Parathyroid adenoma (tissue), 2 donors: ENCODE results near the gene CTSL.
A peak's percentile ranks its signal among the peaks of the same experiment; 100 is the strongest.

ENCODE experiments used
- H2AFZ ChIP-seq: fragments of 300-600 bp; sonication (generic); one replicate; pipeline ENCODE4 v1.7.0; 2017; ENCODE audit warnings: antibody characterized with exemption, mild to moderate bottlenecking
- H3K27ac ChIP-seq: fragments of 300-600 bp; sonication (generic); one replicate; pipeline ENCODE4 v1.7.0; 2017
- H3K27me3 ChIP-seq: fragments of 300-600 bp; sonication (generic); one replicate; pipeline ENCODE4 v1.7.0; 2017; ENCODE audit warnings: low read length; ENCODE audit not compliant: control insufficient read depth, insufficient read depth
- H3K36me3 ChIP-seq: fragments of 300-600 bp; sonication (generic); one replicate; pipeline ENCODE4 v1.7.0; 2017; ENCODE audit warnings: low read length; ENCODE audit not compliant: control insufficient read depth, insufficient read depth
- H3K4me1 ChIP-seq: fragments of 300-600 bp; sonication (generic); one replicate; pipeline ENCODE4 v1.7.0; 2017; ENCODE audit warnings: control low read depth
- H3K4me2 ChIP-seq: fragments of 300-600 bp; sonication (generic); one replicate; pipeline ENCODE4 v1.7.0; 2017; ENCODE audit warnings: low read length
- H3K4me3 ChIP-seq: fragments of 300-600 bp; sonication (generic); one replicate; pipeline ENCODE4 v1.7.0; 2017; ENCODE audit warnings: low read depth, low read length
- H3K79me2 ChIP-seq: fragments of 300-600 bp; sonication (generic); one replicate; pipeline ENCODE4 v1.7.0; 2017; ENCODE audit warnings: control low read depth
- H3K9ac ChIP-seq: fragments of 300-600 bp; sonication (generic); one replicate; pipeline ENCODE4 v1.7.0; 2017; ENCODE audit warnings: mild to moderate bottlenecking
- H3K9me3 ChIP-seq: fragments of 300-600 bp; sonication (generic); one replicate; pipeline ENCODE4 v1.7.0; 2017; ENCODE audit warnings: low read length; ENCODE audit not compliant: control insufficient read depth
- TF ChIP-seq, protein P1 (sequence below): fragments of 300-600 bp; sonication (generic); IDR thresholded peaks from one replicate; pipeline ENCODE4 v1.7.0; 2017; ENCODE audit warnings: antibody characterized with exemption, mild to moderate bottlenecking
- donor health status: primary hyperparathyroidism.

CTSL gene

DNA sequence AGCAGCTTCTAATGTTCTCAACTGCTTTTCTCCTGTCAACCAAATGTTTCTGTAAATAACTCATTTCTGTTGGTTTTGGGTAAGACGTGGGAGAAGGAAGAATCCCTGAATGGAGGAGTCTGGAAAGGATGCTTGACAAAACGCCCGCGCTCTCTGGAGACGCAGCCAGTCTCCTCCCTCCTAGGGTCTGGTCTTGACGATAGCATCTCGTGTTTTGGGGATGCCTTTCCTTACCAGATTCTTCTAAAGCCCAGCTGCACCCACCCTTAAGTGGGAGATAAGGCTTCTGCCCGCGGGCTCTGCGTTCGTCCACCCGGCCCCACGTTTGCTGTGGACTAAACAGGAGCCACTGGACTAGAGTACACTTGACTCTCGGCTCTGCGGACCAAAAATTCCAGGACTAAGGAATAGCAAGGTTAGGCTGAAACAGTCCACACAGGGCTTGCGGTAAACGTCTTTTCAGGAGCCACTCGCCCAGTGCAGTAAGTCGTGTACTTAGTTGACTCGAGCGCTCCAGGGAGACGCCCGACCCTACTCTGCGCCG lies 491 bp upstream of the CTSL start:
- Histone ChIP-seq H3K4me1 (no peaks in the 10 kb centered on the region), H3K36me3 (no peaks in the 10 kb centered on the region), H2AFZ (peak overlapping the region; percentile 96), H3K27ac (peak overlapping the region; percentile 91), H3K9me3 (no peaks in the 10 kb centered on the region), H3K9ac (no peak overlapping the region), H3K4me3 (peak overlapping the region; percentile 80), H3K79me2 (no peaks in the 10 kb centered on the region), H3K4me2 (peak overlapping the region; percentile 79), H3K27me3 (no peaks in the 10 kb centered on the region)
- TF ChIP-seq, protein P1, sequence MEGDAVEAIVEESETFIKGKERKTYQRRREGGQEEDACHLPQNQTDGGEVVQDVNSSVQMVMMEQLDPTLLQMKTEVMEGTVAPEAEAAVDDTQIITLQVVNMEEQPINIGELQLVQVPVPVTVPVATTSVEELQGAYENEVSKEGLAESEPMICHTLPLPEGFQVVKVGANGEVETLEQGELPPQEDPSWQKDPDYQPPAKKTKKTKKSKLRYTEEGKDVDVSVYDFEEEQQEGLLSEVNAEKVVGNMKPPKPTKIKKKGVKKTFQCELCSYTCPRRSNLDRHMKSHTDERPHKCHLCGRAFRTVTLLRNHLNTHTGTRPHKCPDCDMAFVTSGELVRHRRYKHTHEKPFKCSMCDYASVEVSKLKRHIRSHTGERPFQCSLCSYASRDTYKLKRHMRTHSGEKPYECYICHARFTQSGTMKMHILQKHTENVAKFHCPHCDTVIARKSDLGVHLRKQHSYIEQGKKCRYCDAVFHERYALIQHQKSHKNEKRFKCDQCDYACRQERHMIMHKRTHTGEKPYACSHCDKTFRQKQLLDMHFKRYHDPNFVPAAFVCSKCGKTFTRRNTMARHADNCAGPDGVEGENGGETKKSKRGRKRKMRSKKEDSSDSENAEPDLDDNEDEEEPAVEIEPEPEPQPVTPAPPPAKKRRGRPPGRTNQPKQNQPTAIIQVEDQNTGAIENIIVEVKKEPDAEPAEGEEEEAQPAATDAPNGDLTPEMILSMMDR: no peak

DNA sequence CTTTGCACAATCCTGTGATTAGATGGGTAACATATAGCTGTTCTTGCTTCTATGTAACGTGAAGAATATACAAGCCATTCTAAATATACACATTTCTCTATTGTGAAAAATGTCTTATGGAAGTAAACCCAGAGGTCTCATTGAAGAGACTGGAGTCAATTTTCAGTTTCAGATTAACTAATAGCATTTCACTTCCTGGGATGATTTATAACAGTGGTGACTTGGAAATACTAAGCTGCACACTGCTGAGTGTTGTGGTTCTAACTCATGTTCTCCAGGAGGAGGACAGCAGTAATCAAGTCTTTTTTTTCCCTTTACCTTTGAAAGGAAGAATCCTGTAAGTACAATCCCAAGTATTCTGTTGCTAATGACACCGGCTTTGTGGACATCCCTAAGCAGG lies 3.3 kb downstream of the CTSL start:
- Histone ChIP-seq H3K36me3 (no peaks in the 10 kb centered on the region), H3K79me2 (no peaks in the 10 kb centered on the region), H3K27ac (no peak overlapping the region), H3K4me3 (no peak overlapping the region), H3K4me2 (no peak overlapping the region), H3K9me3 (no peaks in the 10 kb centered on the region), H3K9ac (no peak overlapping the region), H2AFZ (no peak overlapping the region), H3K4me1 (no peaks in the 10 kb centered on the region), H3K27me3 (no peaks in the 10 kb centered on the region)
- TF ChIP-seq, protein P1: no peak

DNA sequence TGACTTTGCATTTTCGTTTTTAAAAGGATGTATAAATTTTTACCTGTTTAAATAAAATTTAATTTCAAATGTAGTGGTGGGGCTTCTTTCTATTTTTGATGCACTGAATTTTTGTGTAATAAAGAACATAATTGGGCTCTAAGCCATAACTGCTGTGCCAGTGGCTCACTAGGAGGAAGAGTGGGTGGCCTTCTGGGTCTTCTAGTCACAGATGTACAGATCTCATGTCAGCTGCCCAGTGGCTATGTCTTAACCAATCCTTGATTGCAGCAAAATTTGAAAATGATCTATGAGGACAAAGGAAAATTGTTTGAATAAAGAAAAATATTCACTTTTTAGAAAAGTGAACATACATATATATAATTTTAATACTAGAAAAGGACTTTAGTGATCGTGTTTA lies 5.4 kb downstream of the CTSL start:
- Histone ChIP-seq H3K79me2 (no peaks in the 10 kb centered on the region), H3K4me3 (no peak overlapping the region), H3K4me2 (no peak overlapping the region), H3K9ac (no peak overlapping the region), H3K36me3 (no peaks in the 10 kb centered on the region), H3K27me3 (no peaks in the 10 kb centered on the region), H2AFZ (no peak overlapping the region), H3K4me1 (no peaks in the 10 kb centered on the region), H3K9me3 (no peaks in the 10 kb centered on the region), H3K27ac (no peak overlapping the region)
- TF ChIP-seq, protein P1: no peak

DNA sequence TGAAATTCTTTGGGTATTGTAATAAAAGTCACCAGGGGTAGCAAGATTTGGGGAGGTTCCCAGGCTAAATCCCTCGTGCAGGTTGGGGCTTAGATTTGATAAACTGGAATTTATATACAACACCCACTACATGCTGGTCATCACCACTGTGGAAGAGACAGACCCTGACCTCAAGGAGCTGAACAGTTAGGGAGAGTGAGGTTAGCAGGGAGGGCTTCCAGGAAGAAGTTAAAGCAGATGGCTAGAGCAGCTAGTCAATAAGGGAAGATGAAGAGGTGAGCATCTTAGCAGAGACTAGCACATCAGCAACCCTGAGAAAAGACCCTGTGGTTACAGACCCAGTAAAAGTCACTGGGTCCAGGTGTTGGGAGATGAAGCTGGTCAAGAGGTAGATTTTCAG lies 6.4 kb downstream of the CTSL start:
- H2AFZ ChIP-seq: no peak overlapping the region
- TF ChIP-seq, protein P1: no peak
- H3K4me3 ChIP-seq: no peak overlapping the region
- no peak overlapping the region for H3K4me2 ChIP-seq
- no peaks in the 10 kb centered on the region for H3K4me1 ChIP-seq
- no peaks in the 10 kb centered on the region for H3K36me3 ChIP-seq
- H3K27ac ChIP-seq: no peak overlapping the region
- no peaks in the 10 kb centered on the region for H3K27me3 ChIP-seq
- H3K9me3 ChIP-seq: no peaks in the 10 kb centered on the region
- H3K79me2 ChIP-seq: no peaks in the 10 kb centered on the region
- H3K9ac ChIP-seq: no peak overlapping the region

DNA sequence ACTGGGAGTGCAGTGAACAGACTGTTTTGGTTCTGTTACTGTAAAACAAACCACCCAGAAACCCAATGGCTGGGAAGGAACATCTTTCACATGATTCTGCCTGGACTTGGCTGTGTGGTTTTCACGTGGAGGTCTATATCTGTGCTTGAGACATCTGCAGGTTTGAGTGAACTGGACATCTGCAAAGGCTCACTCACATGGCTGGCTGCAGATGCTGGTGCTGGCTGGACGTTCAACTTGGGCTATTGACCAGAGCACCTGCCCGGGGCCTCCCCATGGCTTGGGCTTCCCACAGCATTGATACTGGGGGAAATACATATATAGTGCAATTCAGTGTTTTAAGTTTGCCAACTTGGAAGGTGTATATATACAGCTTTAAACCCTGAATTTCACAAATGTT lies 6.8 kb downstream of the CTSL start:
- Histone ChIP-seq H3K9ac (no peak overlapping the region), H3K79me2 (no peaks in the 10 kb centered on the region), H3K27me3 (no peaks in the 10 kb centered on the region), H3K4me1 (no peaks in the 10 kb centered on the region), H3K9me3 (no peaks in the 10 kb centered on the region), H3K27ac (no peak overlapping the region), H3K4me2 (no peak overlapping the region), H3K36me3 (no peaks in the 10 kb centered on the region), H2AFZ (no peak overlapping the region), H3K4me3 (no peak overlapping the region)
- TF ChIP-seq, protein P1: no peak
